Stimulated activated naive CD8-positive, alpha-beta T cell treated with anti-CD3 and anti-CD28 coated beads, Interleukin-15, Interleukin-2, amounts not matched to agents 100 U/mL and 50 U/mL, for 24 hours (primary cell): Measurements from ENCODE around the gene ARMH3.

Experiments
- ATAC-seq: fragments of 150-1000 bp; cut with Tn5 transposase; one replicate; pipeline ENCODE4 v1.10.0; 2021
- DNase-seq: peaks from one replicate; pipeline ENCODE4 v3.0.0; 2021

Gene ARMH3

DNA sequence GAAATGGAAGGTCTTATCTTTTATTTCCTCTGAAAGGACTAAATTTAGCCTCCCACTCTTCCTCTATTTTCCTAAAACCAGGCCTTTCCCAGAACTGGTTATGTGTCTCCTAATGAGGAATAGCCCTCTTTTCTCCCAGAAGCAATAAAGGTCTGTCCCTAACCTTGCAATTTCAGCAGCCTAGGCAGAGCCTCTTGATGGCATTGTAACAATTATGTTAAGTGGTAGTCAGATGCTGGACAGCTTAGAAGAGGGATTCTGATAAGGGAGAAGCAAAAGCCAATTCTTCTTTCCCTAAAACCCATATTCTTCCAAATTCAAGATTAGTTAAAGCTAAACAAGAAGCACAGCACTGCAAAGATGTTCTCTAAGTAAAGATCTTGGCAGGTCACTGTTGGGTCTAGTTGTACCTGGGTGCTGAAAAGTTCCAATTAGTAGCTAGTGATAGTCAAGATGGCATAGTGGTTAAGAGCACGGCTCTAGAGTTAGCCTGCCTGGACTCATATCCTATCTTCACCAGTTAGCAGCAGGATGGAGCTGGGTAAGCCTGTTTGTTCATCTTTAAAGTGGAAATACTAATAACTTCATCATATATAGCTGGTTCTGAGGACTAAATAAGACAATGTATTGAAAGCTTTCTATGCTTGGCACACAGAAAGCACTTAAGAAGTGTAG lies 198.0 kb downstream of the ARMH3 start:
- DNase-seq (no peak), ATAC-seq (no peak)

- DNase-seq (no peak), ATAC-seq (no peak)
Measured at GRCh38 chr10:101856626-101857025, 199.3 kb downstream of the ARMH3 start.

DNA sequence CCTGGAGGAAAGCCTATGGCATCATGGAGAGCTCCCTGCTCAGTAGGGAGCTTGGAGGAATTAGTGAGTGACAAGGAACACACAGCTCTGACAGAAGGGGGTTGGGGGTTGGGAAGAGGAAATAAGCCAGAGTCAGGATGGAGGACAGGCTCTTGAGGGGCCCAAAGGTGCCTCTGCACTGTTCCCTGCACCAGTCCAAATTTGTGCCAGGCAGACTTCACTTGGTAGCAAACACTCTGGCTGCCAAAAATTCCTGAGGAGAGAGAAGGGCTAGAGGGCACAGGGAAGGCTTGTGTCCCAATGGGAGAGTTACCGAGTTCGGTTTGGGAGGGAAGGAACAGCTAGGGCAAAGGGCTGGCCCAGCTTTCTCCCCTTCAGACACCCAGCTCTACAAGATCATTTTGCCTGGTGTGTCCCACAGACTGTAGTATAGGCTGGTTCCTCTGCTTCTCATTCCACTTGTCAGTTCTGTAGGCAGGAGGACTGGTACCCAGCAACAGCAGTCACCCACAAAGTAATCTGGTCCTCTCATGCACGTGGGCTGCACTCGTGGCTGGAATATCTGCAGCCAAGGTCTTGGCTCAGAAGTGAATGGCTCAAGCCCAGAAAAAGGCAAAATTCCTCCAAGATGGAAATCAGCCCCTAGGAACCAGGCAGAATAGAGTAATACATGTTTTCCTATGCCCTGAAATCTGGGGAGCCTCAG lies 204.4 kb downstream of the ARMH3 start:
- ATAC-seq = no peak
- no peak for DNase-seq

GRCh38 chr10:101850749-101851148 lies 205.2 kb downstream of the ARMH3 start:
- ATAC-seq (no peak), DNase-seq (no peak)

GRCh38 chr10:101848894-101849351 lies 207.1 kb downstream of the ARMH3 start:
- DNase-seq = no peak
- no peak for ATAC-seq

GRCh38 chr10:101848408-101848807 lies 207.6 kb downstream of the ARMH3 start:
- ATAC-seq (no peak), DNase-seq (no peak)

- DNase-seq = no peak
- ATAC-seq = no peak
Measured at GRCh38 chr10:101845893-101846292, 210.1 kb downstream of the ARMH3 start.

DNA sequence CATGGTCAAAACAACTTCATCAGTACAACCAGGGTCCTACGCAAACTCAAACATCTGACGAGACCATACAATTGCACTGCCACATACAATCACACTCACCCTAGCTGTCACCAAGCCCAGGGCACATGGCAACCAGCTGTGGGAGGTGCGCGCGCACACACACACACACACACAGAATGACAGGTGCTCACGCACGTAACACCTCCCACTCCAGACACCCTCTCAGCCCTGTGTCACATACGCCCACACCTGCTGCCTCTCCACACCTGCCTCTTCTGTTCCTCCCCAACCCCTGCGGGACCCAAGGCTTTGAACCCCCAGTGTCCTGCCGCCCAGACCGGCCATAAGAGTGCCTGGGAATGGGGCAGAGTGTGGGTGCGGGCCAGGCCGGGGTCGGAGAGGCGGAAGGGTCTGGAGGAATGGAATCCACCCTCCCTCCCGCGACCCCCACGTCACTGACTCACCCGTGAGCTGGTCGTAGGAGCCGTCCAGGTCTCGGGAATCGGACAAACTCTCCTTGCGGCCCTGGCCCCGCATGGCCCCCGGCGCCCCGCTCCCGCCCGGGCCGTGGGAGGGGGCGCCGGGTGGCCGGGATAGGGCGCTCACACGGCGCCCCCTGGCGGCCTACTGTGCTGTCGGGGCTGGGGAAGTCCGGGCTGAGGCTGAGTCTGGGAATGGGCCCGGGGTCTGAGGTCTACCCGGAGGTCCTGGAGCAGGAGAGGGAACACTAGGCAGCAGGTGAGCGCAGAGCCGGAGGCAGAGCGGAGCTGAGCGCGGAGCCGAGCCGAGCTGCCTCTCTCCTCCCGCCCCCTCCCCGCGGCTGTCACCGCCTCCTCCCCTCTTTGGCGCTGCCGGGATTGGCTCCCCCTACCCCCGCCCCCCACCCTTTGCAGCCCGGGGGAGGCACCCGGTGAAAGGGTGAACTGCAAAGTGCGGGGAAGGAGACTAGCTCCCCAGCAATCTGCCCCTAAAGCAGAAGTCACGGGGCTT lies 212.6 kb downstream of the ARMH3 start, which contains the start of gene KCNIP2:
Gene KCNIP2, minus strand, starts transcription at position 769 of the 990 bp plus-strand sequence. Its CDS starts 232 bp downstream, at position 537.
- no peak for ATAC-seq
- peak; percentile 61 for DNase-seq

DNA sequence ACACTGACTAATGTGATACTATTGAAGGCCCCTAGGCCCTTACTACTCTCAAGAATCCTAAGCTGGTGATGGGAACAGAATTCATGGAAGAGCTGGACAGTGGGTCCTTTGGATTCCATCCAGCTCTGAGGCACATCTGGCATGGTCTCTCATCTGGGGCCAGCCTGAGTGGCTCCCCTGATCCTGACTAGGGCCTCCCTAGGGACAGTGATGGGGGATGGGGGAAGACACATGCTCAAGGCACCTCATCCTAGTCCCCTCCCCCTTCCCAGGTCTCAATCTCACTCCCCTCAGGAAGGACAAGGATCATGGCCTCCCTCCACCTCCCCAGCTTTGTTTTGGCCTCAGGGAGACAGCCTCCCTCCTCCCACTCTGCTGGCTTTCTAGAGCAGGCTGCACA lies 214.1 kb downstream of the ARMH3 start:
- DNase-seq (no peak), ATAC-seq (no peak)

DNA sequence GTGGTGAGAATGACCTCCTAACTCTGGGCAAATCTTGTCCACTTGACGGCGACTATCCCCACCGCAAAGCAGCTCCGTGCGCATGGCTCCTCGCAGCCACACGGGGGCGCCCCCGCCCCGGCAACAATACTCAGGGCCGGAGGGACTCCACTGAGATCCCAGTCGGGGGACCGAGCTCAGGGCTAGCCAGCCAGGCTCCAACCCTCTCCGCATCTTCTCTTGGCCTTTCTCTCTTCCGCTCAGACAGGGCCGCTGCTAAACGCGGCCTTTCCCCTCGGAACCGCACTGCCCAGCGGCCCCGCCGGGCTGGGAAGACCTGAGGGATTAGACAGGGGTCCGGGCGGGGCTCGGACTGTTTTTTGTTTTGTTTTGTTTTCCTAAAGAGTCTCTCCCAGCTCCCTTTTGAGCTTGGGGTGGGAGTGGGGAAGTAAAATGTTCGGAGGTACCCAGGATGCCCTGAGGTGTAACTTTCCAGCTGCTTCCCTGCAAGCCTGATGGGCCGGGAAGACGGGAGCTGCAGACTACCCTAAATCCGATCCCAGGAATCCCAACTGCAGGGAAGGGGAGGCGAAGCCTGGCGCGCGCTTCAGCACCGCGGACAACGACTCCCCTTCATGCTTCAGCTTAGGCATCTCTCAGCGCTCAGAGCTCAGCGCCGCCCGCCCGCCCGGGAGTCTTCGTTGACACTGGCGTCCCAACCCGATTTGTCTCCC lies 215.1 kb downstream of the ARMH3 start:
- ATAC-seq = peak; percentile 84
- peak; percentile 86 for DNase-seq

- peak; percentile 52 for DNase-seq
- ATAC-seq = no peak
Measured at GRCh38 chr10:101840102-101840684, 215.8 kb downstream of the ARMH3 start.

DNA sequence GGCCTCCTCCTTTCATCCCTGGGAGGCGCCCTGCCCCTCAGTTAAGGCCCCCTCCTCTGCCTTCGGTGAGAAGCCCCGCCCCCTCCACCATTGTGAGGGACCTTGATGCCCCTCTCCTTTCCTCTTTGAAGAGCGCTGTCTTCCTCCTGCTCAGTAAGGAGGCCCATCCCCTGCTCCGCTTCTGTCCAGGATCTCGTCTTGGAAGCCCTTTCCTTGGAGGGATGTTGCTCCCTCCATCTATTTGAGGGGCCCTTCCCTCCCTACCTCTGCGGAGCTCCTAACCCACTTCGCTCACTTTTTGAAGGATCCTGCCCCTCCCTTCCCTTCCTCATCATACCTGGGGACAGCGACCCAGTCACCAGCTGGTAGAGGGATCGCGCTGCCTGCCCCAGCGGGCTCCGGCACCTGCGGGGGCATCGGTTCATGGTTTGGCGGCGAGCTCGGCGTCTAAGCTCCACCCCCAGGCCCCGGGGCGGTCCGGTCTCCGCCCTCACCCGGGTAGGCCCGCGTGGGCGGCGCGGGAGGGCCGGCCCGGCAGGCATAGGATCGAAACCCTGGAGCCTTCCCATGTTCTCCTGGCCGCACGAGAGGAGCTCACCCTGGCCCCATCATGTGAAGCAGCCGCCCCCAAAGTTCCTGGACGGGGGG lies 216.4 kb downstream of the ARMH3 start:
- peak; percentile 74 for DNase-seq
- ATAC-seq = peak; percentile 24

DNA sequence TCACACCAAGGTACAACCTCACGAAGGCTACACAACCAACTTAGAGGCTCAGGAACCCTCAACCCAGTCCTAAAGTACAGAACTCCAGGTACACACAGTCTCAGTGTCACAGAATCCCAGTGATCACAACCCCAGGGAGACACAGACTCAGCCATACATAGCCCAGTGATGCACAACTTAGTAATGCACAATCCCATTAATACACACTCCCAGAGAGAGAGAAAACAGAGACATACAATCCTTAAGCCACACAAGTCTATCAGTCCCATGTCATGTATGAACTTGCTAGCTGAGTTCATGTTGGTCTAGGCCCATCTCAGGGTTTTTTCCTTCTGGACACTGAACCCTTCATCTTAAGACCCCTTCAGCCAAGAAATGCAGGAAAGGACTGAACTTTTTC lies 217.0 kb downstream of the ARMH3 start:
- ATAC-seq (no peak), DNase-seq (no peak)

- ATAC-seq (no peak), DNase-seq (no peak)
Measured at GRCh38 chr10:101838416-101838970, 217.5 kb downstream of the ARMH3 start.

DNA sequence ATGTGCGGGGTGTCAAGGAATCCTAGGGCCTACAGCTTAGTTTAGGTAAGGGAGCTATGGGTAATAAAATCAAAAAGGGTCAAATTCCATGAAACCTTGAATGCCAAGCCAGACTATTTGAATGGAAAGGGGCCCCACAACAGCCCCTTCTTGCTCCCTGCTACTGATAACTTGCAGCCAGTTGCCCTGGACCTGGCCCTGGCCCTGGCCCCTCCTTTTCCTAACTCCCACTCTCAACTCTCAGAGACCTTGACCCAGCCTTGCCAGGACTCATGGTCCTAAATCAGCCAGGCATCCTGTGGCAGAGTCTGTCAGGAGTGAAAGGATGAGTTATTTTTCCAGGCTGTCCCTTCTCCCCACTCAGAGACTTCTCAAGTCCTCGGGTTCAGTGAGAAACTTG lies 218.2 kb downstream of the ARMH3 start:
- no peak for ATAC-seq
- no peak for DNase-seq

GRCh38 chr10:101835362-101835761 lies 220.6 kb downstream of the ARMH3 start:
- DNase-seq (no peak), ATAC-seq (no peak)

GRCh38 chr10:101834341-101834740 lies 221.6 kb downstream of the ARMH3 start:
- no peak for DNase-seq
- ATAC-seq = no peak

GRCh38 chr10:101833466-101833865 lies 222.5 kb downstream of the ARMH3 start:
- ATAC-seq (no peak), DNase-seq (no peak)

DNA sequence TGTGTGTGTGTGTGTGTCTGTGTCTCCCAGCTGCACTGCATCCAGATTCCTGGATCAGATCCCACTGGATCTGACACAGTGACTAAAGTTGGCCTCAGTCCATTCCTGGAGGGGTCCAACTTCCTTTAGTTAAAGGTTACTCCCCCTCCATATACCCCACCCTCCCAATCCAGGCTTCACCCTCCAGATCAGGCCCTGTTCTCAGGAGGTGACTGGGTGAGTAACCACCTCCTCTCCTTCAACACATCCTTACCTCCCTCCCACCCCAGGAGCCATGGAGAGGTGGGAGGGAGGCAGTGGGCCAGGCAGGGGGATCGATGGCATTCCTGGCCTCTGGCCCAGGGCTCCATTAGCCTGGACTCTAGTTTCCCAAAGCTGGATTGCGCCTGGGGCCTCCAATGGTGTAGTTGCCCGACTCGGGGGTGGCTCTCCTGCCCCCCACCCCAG lies 223.6 kb downstream of the ARMH3 start:
- DNase-seq (no peak), ATAC-seq (no peak)

DNA sequence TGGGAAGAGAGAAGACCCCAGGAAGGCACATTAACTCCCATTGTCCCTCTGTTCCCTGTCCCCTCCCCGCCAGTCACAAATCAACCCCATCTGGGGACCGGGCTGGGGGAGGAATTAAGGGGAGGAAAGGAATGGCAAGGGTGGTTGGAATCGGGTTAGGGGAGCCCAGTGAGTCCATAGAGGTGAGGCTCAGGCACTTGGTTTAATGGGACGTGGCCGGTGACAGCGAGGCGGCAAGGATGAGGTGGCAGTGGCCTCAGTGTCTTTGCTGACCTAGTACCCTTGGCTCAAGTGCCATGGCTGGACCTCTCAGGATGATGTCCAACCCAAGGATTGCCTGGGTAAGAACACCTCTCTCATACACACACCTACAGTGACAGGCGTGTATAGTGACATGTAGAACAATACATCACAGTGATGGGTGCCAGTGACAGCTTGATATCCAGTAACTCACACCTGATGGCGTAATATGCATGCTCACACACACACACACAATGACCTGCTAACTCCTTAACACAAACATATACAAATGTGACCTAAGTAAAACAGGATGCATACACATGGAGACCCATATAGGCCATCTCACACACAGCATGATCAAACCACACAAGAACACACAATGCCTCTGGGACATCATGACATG lies 224.7 kb downstream of the ARMH3 start:
- DNase-seq (no peak), ATAC-seq (no peak)
